ENCODE data around the gene PLPP1. TPM values are rescaled to one million over a fixed set of nuclear protein-coding genes. Genes with fewer than 3 reads are reported as not detected.

Gene PLPP1
- 7.2 TPM for total RNA-seq

DNA sequence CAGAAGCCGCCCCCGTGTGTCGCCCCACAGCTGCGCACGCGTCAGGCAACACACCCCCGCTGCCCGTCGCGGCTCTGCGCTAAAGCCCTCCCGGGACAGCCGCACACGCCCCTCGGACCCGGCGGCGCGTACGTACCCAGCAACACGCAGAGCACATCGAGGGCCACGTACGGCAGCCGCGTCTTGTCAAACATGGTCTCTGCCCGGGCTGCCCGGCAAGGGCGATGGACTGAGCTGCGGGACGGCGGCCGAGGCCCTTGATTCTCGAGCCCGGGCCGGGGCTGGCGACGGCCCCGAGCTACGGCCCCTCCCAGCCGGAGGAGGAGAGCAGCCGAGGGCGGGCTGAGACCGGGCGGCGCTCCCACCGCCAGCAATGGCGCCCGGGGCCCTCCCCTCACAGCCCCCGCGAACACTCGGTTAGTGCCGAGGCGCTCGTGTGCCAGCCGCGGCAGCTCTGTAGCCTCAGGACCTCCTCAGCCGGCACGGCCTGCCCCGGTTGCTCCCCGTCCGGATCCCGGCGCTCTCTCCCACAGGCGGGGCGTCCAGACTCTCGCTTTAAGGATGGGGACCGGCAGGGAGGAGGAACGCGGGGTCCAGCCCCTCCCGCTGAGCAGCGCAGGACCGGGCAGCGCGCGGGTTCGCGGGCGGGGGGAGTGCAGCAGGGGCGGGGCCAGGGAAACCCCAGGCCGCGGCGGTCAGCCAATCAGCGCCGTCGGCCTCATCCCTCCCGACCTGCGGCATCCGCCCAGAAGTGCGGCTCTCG lies at the start of gene PLPP1:
Gene PLPP1 (minus strand): TSS at position 529 of the 763 bp plus-strand sequence. CDS start 335 bp downstream, at position 194.
- H3K27me3 ChIP-seq (ENCODE audit: insufficient read depth, low read length) = peaks cover 9% of the 10 kb centered on the region
- peaks cover 20% of the 10 kb centered on the region for H3K4me1 ChIP-seq (ENCODE audit: insufficient read depth, low read length)
- peak within 1 kb of the TSS; percentile 67 for H3K4me3 ChIP-seq (ENCODE audit: low read length)
- no peaks in the 10 kb centered on the region for H3K9me3 ChIP-seq (ENCODE audit: low read depth, low read length)

DNA sequence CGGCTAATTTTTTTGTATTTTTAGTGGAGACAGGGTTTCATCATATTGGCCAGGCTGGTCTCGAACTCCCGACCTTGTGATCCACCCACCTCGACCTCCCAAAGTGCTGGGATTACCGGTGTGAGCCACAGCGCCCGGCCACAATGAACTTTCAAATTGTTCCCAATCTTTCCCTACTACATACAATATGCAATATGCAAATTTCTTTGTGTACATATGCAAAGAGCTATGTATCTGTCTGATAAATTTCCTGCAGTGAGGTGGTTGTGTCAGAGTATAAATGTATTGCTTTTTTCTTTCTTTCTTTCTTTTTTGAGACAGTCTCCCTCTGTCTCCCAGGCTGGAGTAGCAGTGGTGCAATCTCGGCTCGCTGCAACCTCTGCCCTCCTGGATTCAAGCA lies 48.8 kb upstream of the PLPP1 start:
- H3K9me3 ChIP-seq (ENCODE audit: low read depth, low read length) = no peaks in the 10 kb centered on the region
- no peak overlapping the region for H3K4me3 ChIP-seq (ENCODE audit: low read length)
- H3K27me3 ChIP-seq (ENCODE audit: insufficient read depth, low read length) = no peaks in the 10 kb centered on the region
- H3K4me1 ChIP-seq (ENCODE audit: insufficient read depth, low read length) = peaks cover 7% of the 10 kb centered on the region

DNA sequence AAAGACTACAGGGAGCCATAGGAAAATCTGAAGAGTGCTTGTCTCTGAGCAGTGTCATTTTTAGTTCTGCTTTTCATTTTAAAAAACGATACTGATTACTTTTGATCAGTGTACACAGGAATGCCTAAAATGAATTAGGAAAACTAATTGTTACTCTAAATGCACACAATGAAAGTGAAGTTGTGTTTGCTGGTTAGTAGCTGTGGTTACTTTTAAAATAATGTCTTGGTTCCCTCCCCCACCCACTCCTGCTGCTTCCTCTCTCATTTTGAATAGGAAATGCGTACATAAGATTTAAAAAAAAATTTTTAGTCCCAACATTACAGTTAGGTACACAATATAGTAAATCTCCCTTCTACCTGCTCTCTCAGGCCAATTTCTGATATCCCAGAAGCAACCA lies 47.5 kb upstream of the PLPP1 start:
- Histone ChIP-seq H3K27me3 (ENCODE audit: insufficient read depth, low read length) (no peaks in the 10 kb centered on the region), H3K9me3 (ENCODE audit: low read depth, low read length) (no peaks in the 10 kb centered on the region), H3K4me1 (ENCODE audit: insufficient read depth, low read length) (peaks cover 7% of the 10 kb centered on the region), H3K4me3 (ENCODE audit: low read length) (no peak overlapping the region)

DNA sequence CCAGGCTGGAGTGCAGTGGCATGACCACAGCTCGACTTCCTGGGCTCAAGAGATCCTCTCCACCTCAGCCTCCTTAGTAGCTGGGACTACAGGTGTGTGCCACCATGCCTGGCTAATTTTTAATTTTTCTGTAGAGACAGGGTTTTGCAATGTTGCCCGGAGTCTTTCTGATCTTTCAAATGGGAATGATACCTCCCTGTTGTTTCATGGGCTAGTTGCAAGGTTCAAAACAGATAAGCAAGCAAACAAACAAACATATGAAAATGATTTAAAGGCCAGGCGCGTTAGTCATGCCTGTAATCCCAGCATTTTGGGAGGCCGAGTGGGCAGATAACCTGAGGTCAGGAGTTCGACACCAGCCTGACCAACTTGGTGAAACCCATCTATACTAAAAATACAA lies 45.3 kb upstream of the PLPP1 start:
- Histone ChIP-seq H3K4me1 (ENCODE audit: insufficient read depth, low read length) (peaks cover 13% of the 10 kb centered on the region), H3K9me3 (ENCODE audit: low read depth, low read length) (no peaks in the 10 kb centered on the region), H3K27me3 (ENCODE audit: insufficient read depth, low read length) (no peaks in the 10 kb centered on the region), H3K4me3 (ENCODE audit: low read length) (no peak overlapping the region)

DNA sequence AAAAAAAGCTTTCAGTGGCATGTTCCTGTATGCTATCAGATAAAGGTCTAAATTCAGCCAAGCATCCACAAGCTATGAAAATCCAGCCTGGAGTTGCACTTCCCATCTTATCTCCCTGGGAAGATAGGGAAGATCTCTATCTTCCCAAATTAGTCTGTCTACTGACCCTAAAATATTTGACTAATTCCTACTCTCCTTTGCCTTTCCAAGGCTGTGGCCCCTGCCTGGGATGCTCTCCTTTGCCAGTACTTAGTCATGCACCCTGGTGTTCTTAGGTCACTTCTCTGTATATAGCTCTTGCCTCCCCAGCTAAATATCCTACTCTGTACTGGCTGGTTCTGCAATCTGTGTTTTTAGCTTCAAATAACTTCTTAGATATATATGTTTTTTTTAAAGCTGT lies 44.0 kb upstream of the PLPP1 start:
- H3K4me3 ChIP-seq (ENCODE audit: low read length) = no peak overlapping the region
- H3K9me3 ChIP-seq (ENCODE audit: low read depth, low read length) = no peaks in the 10 kb centered on the region
- peaks cover 13% of the 10 kb centered on the region for H3K4me1 ChIP-seq (ENCODE audit: insufficient read depth, low read length)
- no peaks in the 10 kb centered on the region for H3K27me3 ChIP-seq (ENCODE audit: insufficient read depth, low read length)

DNA sequence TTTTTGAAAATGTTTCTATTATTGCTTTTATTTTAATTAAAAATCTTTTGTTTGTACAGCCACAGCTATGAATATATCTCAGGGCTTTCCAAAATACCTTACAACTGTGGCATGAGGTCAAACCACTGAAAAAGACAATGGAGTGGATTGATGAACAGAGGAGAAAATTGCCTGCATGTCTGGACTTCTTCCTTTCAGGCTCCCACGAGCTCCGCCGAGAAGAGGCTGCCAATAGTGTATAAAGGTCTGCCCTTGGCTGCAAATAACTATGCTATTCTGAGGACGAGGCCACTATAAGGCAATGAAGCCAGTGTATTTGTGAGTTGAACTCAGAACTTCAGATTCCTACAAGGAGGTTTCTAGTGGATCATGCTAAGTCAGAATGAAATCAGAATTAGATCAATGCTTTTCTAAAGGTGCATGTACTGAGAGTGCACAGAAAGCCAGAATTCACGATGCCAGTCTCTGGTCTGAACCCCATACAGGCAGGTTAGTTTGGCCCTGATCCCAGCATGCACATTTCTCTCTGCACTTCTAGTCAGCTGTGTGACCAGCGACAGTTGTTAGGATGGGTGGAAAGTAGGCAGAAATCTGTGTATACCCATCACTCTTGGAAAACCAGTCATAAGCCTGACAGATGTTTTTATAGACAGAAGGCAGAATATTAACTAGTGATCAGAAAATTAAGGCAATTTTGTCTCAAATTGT lies 42.7 kb upstream of the PLPP1 start:
- Histone ChIP-seq H3K4me3 (ENCODE audit: low read length) (no peak overlapping the region), H3K27me3 (ENCODE audit: insufficient read depth, low read length) (no peaks in the 10 kb centered on the region), H3K4me1 (ENCODE audit: insufficient read depth, low read length) (peaks cover 13% of the 10 kb centered on the region), H3K9me3 (ENCODE audit: low read depth, low read length) (no peaks in the 10 kb centered on the region)

DNA sequence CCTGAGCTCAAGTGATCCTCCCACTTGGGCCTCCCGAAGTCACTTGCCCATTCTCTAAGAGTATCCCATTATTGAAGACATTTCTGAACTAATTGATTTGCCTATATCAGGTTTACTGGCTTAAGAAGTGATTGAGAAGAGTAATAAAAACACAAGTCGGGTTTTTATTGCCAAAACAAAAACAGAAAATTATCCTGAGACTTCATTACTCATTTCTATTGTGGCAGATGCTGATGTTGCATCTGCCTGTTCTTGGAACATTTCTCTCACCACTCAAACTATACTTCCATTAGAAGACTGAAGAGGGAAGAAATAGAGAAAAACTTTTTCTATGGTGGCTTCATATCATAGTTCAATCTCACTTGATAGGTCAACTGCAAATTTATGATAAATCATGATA lies 41.9 kb upstream of the PLPP1 start:
- peaks cover 7% of the 10 kb centered on the region for H3K4me1 ChIP-seq (ENCODE audit: insufficient read depth, low read length)
- no peak overlapping the region for H3K4me3 ChIP-seq (ENCODE audit: low read length)
- no peaks in the 10 kb centered on the region for H3K27me3 ChIP-seq (ENCODE audit: insufficient read depth, low read length)

DNA sequence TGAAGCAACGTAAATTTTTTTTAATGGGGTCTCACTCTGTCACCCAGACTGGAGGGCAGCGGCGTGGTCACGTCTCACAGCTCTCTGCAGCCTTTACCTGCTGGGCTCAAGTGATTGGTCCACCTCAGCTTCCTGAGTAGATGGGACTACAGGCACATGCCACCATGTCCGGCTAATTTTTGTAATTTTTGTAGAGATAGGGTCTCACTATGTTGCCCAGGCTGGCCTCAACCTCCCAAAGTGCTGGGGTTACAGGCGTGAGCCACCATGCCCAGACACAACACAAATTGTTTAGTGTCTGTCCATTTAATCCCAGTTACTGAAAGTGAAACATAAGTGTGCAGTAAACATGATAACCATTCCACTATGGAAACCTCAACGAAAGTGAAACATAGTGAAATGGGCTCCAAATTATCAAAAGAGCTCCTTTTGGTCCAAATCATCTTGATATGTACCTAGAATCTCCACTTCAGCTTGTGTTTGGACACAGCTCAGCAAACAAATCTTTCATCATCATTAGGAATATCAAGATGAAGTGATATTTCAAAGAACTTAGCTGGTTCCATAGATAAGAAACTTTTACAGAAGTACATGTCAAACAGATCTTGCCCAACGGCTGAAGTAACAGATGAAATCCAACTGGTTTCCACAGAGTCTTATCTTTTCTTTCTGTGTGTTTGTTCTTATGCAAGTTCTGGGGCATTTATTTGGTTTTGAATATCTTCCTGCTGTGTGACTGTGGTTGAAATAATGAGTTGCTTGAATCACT lies 41.2 kb upstream of the PLPP1 start:
- no peak overlapping the region for H3K4me3 ChIP-seq (ENCODE audit: low read length)
- H3K4me1 ChIP-seq (ENCODE audit: insufficient read depth, low read length) = peaks cover 6% of the 10 kb centered on the region
- H3K9me3 ChIP-seq (ENCODE audit: low read depth, low read length) = no peaks in the 10 kb centered on the region
- no peaks in the 10 kb centered on the region for H3K27me3 ChIP-seq (ENCODE audit: insufficient read depth, low read length)

More for the DNA sequence above, 41.9 kb upstream of the PLPP1 start:
- no peaks in the 10 kb centered on the region for H3K9me3 ChIP-seq (ENCODE audit: low read depth, low read length)

DNA sequence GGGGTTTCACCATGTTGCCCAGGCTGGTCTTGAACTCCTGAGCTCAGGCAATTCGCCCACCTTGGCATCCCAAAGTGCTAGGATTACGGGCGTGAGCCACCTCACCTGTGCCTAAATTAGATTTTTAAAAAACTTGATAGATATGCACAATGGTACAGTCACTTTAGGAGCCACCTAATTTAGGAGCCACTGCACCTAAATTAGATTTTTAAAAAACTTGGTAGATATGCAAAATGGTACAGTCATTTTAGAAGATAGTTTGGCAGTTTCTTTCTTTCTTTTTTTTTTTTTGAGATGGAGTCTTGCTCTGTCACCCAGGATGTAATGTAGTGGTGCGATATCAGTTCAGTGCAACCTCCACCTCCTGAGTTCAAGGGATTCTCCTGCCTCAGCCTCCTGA lies 37.8 kb upstream of the PLPP1 start:
- Histone ChIP-seq H3K27me3 (ENCODE audit: insufficient read depth, low read length) (no peaks in the 10 kb centered on the region), H3K4me3 (ENCODE audit: low read length) (no peak overlapping the region), H3K4me1 (ENCODE audit: insufficient read depth, low read length) (peaks cover 6% of the 10 kb centered on the region), H3K9me3 (ENCODE audit: low read depth, low read length) (no peaks in the 10 kb centered on the region)

DNA sequence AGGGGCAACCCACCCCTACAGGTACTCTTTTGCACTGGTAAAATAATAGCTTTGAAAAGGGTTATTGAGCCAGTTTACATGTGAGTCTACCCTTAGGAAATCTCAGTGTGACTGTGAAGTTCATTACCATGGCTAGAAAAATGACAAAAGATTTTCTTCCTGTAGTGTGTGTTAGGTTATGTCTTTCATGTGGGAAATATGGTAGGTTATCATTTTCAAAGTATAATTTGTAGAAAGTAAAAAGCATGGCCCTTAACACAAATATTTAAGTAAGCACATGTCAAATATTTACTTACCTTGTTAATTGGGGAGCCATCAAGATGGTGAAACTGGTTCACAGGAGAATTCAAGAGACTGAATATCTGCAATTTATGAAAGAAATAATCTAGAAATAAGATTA lies 37.3 kb upstream of the PLPP1 start:
- Histone ChIP-seq H3K27me3 (ENCODE audit: insufficient read depth, low read length) (no peaks in the 10 kb centered on the region), H3K9me3 (ENCODE audit: low read depth, low read length) (no peaks in the 10 kb centered on the region), H3K4me3 (ENCODE audit: low read length) (no peak overlapping the region), H3K4me1 (ENCODE audit: insufficient read depth, low read length) (peaks cover 6% of the 10 kb centered on the region)

DNA sequence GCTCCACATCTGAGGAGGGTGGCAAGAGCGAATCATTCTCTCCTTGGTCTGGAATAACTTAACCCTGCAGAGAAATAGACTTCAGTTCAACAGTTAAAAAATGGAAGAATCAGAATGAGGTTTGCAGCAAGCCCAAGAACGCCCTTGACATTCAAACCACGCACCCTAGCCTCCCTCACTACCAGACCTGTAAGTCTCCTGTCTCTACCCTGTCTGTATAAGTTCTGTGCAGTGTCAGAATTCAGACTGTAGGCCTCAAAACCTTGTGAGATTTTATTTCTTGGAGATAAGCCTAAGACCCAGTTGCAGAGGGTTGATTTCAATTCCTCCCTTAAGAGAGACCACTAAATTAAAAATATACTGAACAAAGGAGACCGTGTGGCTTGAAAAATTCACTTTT lies 35.8 kb upstream of the PLPP1 start:
- Histone ChIP-seq H3K4me1 (ENCODE audit: insufficient read depth, low read length) (peaks cover under 1% of the 10 kb centered on the region), H3K27me3 (ENCODE audit: insufficient read depth, low read length) (no peaks in the 10 kb centered on the region), H3K4me3 (ENCODE audit: low read length) (no peak overlapping the region), H3K9me3 (ENCODE audit: low read depth, low read length) (no peaks in the 10 kb centered on the region)

DNA sequence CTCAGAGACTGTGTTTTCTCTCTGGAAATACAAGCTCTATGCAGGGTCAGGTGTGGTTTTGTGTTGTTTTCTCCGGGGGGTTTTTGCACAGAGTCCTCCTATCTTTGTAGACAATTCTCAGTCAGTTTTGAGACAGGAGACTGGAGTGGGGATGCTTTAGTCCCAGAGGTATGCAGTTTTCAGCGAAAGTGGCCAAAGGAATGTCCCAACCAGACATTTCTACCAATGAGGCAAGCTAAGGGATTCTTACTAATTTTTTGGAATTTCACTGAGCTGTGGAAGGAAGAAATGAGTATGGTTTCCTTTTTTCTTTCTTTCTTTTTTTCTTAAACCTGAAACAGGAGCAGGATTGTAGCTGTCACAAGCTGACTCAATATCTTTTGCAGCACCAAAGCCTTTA lies 35.3 kb upstream of the PLPP1 start:
- Histone ChIP-seq H3K4me1 (ENCODE audit: insufficient read depth, low read length) (no peaks in the 10 kb centered on the region), H3K27me3 (ENCODE audit: insufficient read depth, low read length) (no peaks in the 10 kb centered on the region), H3K4me3 (ENCODE audit: low read length) (no peak overlapping the region), H3K9me3 (ENCODE audit: low read depth, low read length) (no peaks in the 10 kb centered on the region)

DNA sequence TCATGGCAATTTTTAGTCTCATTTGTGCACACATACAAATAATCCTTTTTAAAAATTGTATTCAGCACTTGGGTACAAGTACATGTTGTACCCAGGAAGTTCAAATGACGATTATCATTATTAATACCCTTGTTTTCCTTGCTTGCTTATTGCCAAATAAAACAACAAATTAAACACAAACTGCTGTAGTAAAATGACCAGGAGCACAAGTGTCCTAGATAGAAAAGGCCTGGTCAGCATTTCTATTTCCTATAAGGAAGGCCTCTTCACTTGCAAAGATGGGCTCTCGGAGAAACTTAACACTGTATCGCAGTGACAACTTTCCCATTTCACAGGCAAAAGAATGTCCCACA lies 34.7 kb upstream of the PLPP1 start:
- Histone ChIP-seq H3K4me1 (ENCODE audit: insufficient read depth, low read length) (no peaks in the 10 kb centered on the region), H3K4me3 (ENCODE audit: low read length) (no peak overlapping the region), H3K9me3 (ENCODE audit: low read depth, low read length) (no peaks in the 10 kb centered on the region), H3K27me3 (ENCODE audit: insufficient read depth, low read length) (no peaks in the 10 kb centered on the region)

DNA sequence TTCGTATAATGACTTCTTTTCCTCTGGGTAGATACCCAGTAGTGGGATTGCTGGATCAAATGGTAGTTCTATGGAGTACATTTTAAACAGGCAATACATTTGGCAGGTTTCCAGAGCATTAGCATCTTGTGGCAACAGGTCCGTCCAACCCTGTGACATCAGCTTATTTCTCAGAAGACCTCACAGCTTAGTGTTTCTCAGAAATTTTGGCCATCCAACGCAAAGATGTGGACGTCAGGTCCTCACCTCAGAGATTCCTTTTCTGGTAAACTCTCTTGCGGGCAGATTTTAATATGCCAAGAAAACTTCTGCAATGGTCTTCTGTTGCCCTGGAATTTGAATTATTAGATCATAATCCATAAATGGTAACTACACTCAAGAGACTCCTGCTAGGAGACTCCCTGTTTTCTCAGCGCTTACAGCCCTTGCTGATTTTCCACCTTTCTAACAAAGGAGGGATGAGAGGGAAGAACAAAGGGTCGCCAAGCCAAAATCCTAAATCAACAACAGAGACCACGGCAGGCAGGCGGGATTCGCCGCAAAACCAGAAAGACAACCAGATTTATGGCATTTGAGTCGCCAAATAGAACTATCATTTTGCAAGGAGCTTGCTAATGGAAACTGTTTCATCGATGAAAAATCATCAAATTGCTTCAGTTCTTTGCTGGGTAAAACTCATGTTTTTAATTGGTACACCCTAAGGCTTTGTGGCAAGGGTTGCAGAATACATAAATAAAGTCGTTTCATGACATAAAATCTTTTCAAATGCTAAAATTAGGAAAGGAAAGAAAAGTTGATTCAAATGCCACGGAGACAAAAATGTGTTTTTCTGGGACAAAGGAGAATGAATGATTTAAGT lies 34.1 kb upstream of the PLPP1 start:
- Histone ChIP-seq H3K9me3 (ENCODE audit: low read depth, low read length) (no peaks in the 10 kb centered on the region), H3K27me3 (ENCODE audit: insufficient read depth, low read length) (no peaks in the 10 kb centered on the region), H3K4me3 (ENCODE audit: low read length) (no peak overlapping the region), H3K4me1 (ENCODE audit: insufficient read depth, low read length) (no peaks in the 10 kb centered on the region)

DNA sequence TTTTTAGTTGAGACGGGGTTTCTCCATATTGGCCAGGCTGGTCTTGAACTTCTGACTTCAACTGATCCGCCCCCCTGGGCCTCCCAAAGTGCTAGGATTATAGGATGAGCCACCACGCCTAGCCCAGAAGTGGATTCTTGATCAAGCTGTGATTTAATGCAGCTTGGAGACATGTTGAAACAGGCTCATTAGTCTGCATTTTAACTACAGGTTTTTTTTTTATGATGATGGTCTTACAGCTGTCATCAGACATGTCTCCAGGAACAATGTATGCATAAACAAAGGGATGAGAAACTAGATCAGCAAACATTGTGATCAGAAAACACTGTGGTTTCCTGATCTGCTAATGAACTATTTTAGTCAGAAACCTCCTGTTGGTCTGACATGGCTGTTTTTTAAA lies 30.0 kb upstream of the PLPP1 start:
- H3K4me3 ChIP-seq (ENCODE audit: low read length) = no peak overlapping the region
- H3K9me3 ChIP-seq (ENCODE audit: low read depth, low read length) = no peaks in the 10 kb centered on the region
- no peaks in the 10 kb centered on the region for H3K4me1 ChIP-seq (ENCODE audit: insufficient read depth, low read length)
- H3K27me3 ChIP-seq (ENCODE audit: insufficient read depth, low read length) = no peaks in the 10 kb centered on the region
